OCI-LY7 (cell line): ENCODE measurements around the gene BMAL2. TPM values are rescaled to one million over a fixed set of nuclear protein-coding genes. Genes with fewer than 3 reads are reported as not detected.

Experiments used
- BruUV-seq: library from RNA; stranded (reverse); fragments of 400-500 nt; replicated peaks from 2 replicates; lab custom pipeline; 2021; lab: Mats Ljungman, UMichigan
- CTCF ChIA-PET: fragments of 300-600 bp; sonication (Branson Sonifier 250); formaldehyde crosslinking; loops from one replicate; lab custom pipeline; 2022; ENCODE audit warnings: antibody characterized with exemption; ENCODE audit not compliant: unreplicated experiment; lab: Charles Lee
- POLR2A ChIA-PET: fragments of 300-600 bp; sonication (Branson Sonifier 250); formaldehyde crosslinking; loops from one replicate; lab custom pipeline; 2022; ENCODE audit warnings: antibody characterized with exemption; lab: Charles Lee
- DNase-seq: peaks from one replicate; pipeline ENCODE4 v3.0.0-alpha.2; 2015; ENCODE audit warnings: low spot score
- H2AFZ ChIP-seq: fragments of 200-600 bp; sonication (generic), shearing (Covaris generic); 2 replicates; pipeline ENCODE4 v1.6.1; 2014; ENCODE audit warnings: mild to moderate bottlenecking, antibody characterized with exemption, low read length, moderate library complexity
- H3K27ac ChIP-seq: fragments of 200-600 bp; sonication (generic); 2 replicates; pipeline ENCODE4 v1.5.1; 2014; ENCODE audit warnings: mixed run types, low read depth, mild to moderate bottlenecking, moderate library complexity, low read length, inconsistent platforms; ENCODE audit not compliant: poor library complexity, severe bottlenecking
- H3K36me3 ChIP-seq: fragments of 200-600 bp; sonication (generic); 2 replicates; pipeline ENCODE4 v1.6.1; 2014; ENCODE audit warnings: mild to moderate bottlenecking, antibody characterized with exemption, low read length, moderate library complexity, mixed read lengths; ENCODE audit not compliant: insufficient read depth
- H3K4me1 ChIP-seq: fragments of 200-600 bp; sonication (generic); 2 replicates; pipeline ENCODE4 v1.5.1; 2014; ENCODE audit warnings: mild to moderate bottlenecking, low read length; ENCODE audit not compliant: insufficient read depth, poor library complexity, severe bottlenecking
- H3K4me2 ChIP-seq: fragments of 200-600 bp; sonication (generic); 2 replicates; pipeline ENCODE4 v1.6.1; 2014; ENCODE audit warnings: mild to moderate bottlenecking, low read length
- H3K4me3 ChIP-seq: fragments of 200-600 bp; sonication (generic); 2 replicates; pipeline ENCODE4 v1.5.1; 2014; ENCODE audit warnings: mild to moderate bottlenecking, low read depth, low read length; ENCODE audit not compliant: poor library complexity, severe bottlenecking
- H3K79me2 ChIP-seq: fragments of 200-600 bp; sonication (generic); 2 replicates; pipeline ENCODE4 v1.6.1; 2016; ENCODE audit warnings: low read depth, mild to moderate bottlenecking, low read length, moderate library complexity, mixed read lengths; ENCODE audit not compliant: insufficient read depth
- H3K9me2 ChIP-seq: fragments of 200-600 bp; sonication (generic); 2 replicates; pipeline ENCODE4 v1.6.1; 2016; ENCODE audit warnings: mild to moderate bottlenecking, low read length, mixed read lengths; ENCODE audit not compliant: insufficient read depth
- H3K9me3 ChIP-seq: fragments of 200-600 bp; sonication (generic); 2 replicates; pipeline ENCODE4 v1.6.1; 2014; ENCODE audit warnings: mild to moderate bottlenecking, mixed run types, low read length, mixed read lengths
- H4K20me1 ChIP-seq: fragments of 200-600 bp; sonication (generic); 2 replicates; pipeline ENCODE4 v1.6.1; 2014; ENCODE audit warnings: mild to moderate bottlenecking, antibody characterized with exemption, low read length, moderate library complexity, mixed read lengths; ENCODE audit not compliant: insufficient read depth
- CTCF ChIP-seq: fragments of 200-600 bp; sonication (generic); conservative IDR thresholded peaks from 2 replicates; pipeline ENCODE4 v1.5.1; 2014; ENCODE audit warnings: mild to moderate bottlenecking, antibody characterized with exemption, low read length, moderate library complexity, mixed read lengths
- EZH2phosphoT487 ChIP-seq: fragments of 200-600 bp; sonication (generic); IDR thresholded peaks from 2 replicates; pipeline ENCODE4 v1.6.1; 2018; ENCODE audit warnings: low read depth, borderline replicate concordance, mild to moderate bottlenecking, mixed run types, antibody characterized with exemption, low read length, moderate library complexity, mixed read lengths
- intact Hi-C: fragments of 100-400 bp; cut with micrococcal nuclease; formaldehyde crosslinking; loops from one replicate; pipeline ENCODE4 v1.10.0; 2022; ENCODE audit not compliant: unreplicated experiment
- total RNA-seq, 2 experiments: library from RNA; depleted of rRNA in 1 of 2; stranded (reverse); fragments of >200 nt in 1 of 2; shearing (Covaris generic) in 1 of 2; gene quantifications; 2 replicates each; pipeline ENCODE4 v1.2.3, GENCODE V29; 2014 to 2022

The BMAL2 gene
- total RNA-seq, 2 experiments from 2014 or later: 0.06 TPM; not detected in 1

- Histone ChIP-seq H2AFZ (no peak overlapping the region), H3K4me2 (no peak overlapping the region), H3K79me2 (no peaks in the 10 kb centered on the region), H3K36me3 (no peaks in the 10 kb centered on the region), H3K9me3 (no peaks in the 10 kb centered on the region), H4K20me1 (no peaks in the 10 kb centered on the region), H3K9me2 (no peaks in the 10 kb centered on the region), H3K27ac (no peak overlapping the region), H3K4me3 (no peak overlapping the region), H3K4me1 (no peaks in the 10 kb centered on the region)
- POLR2A ChIA-PET: interaction anchor here (0.6 to 0.7 kb wide), 2 partner anchors 12 to 52 kb away, joined by 3 to 4 read pairs; no protein-coding TSS in a partner anchor
- no peak for DNase-seq
- intact Hi-C loops: no loop called here
- BruUV-seq: no TSS peak
- CTCF ChIA-PET: no interaction called here
- TF ChIP-seq CTCF (no peak), EZH2phosphoT487 (no peak)
These were observed 27.1 kb downstream of the BMAL2 start for GRCh38 chr12:27359578-27360340.

GRCh38 chr12:27361372-27361771 lies 28.7 kb downstream of the BMAL2 start:
- H3K9me3 ChIP-seq: no peaks in the 10 kb centered on the region
- no peaks in the 10 kb centered on the region for H3K9me2 ChIP-seq
- POLR2A ChIA-PET: no interaction called here
- H3K36me3 ChIP-seq: no peaks in the 10 kb centered on the region
- H3K4me1 ChIP-seq: no peaks in the 10 kb centered on the region
- H3K79me2 ChIP-seq: no peaks in the 10 kb centered on the region
- no peak overlapping the region for H3K4me3 ChIP-seq
- H2AFZ ChIP-seq: no peak overlapping the region
- H3K4me2 ChIP-seq: no peak overlapping the region
- TF ChIP-seq CTCF (no peak), EZH2phosphoT487 (no peak)
- no TSS peak for BruUV-seq
- intact Hi-C loops: no loop called here
- CTCF ChIA-PET: no interaction called here
- no peaks in the 10 kb centered on the region for H4K20me1 ChIP-seq
- no peak for DNase-seq
- H3K27ac ChIP-seq: no peak overlapping the region

- H3K4me2 ChIP-seq: no peak overlapping the region
- H3K9me2 ChIP-seq: no peaks in the 10 kb centered on the region
- no peak for TF ChIP-seq CTCF
- no peak for TF ChIP-seq EZH2phosphoT487
- H3K79me2 ChIP-seq: no peaks in the 10 kb centered on the region
- DNase-seq: no peak
- no peaks in the 10 kb centered on the region for H3K9me3 ChIP-seq
- no peaks in the 10 kb centered on the region for H3K36me3 ChIP-seq
- ChIA-PET POLR2A (interaction anchor here (0.7 kb wide), 1 partner anchor 468 kb away, joined by 3 read pairs; no protein-coding TSS in a partner anchor), CTCF (no interaction called here)
- no peak overlapping the region for H3K27ac ChIP-seq
- H3K4me1 ChIP-seq: no peaks in the 10 kb centered on the region
- H4K20me1 ChIP-seq: no peaks in the 10 kb centered on the region
- intact Hi-C loops: no loop called here
- BruUV-seq: no TSS peak
- H3K4me3 ChIP-seq: no peak overlapping the region
- no peak overlapping the region for H2AFZ ChIP-seq
These were observed 34.0 kb downstream of the BMAL2 start for GRCh38 chr12:27366621-27367020.
